ENCODE results near the gene JAM3.

GRCh38 chr11:134199531-134199930, 130.7 kb downstream of the JAM3 start:
- no peak for TF ChIP-seq ZNF274 (IDR thresholded peaks at IDR 0.05; ENCODE audit: low read depth, low read length)
- no peak for TF ChIP-seq YY1 (IDR thresholded peaks at IDR 0.05; ENCODE audit: insufficient read depth, insufficient read length)
